Measurements from ENCODE around the gene MTTP.
"Not testable (repeated sequence)": the region's sequence is repeated elsewhere in the genome, so short reads cannot be mapped to it uniquely, and the experiment has no call there.

Gene MTTP

GRCh38 chr4:99574530-99575324 lies at the start of gene MTTP:
MTTP (plus strand) TSS chr4:99574824; CDS start chr4:99574910, 86 bp downstream.
- no peak for DNase-seq

GRCh38 chr4:99529228-99529627 lies 45.4 kb upstream of the MTTP start:
- no peak for DNase-seq

- DNase-seq = no peak
Measured at GRCh38 chr4:99529956-99530355, 44.7 kb upstream of the MTTP start.

GRCh38 chr4:99534699-99535098 lies 39.9 kb upstream of the MTTP start:
- DNase-seq = not testable (repeated sequence)

DNA sequence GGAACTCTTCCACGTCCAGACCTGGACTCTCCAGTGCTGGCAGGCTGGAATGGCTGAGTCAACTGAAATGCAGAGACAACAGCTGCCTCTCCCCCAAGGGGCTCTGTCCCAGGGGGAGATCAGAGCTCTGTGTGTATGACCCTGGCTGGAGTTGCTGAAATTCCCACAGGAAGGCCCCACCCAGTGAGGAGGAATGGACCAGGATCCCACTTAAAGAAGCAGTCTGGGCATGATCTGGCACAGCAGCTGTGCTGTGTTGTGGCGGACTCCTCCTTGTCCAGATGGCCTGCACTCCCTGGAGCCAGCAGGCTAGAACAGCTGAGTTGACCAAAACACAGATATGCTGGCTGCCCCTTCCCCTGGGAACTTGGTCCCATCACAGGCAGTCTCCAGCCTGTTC lies 38.4 kb upstream of the MTTP start:
- DNase-seq = no peak

DNA sequence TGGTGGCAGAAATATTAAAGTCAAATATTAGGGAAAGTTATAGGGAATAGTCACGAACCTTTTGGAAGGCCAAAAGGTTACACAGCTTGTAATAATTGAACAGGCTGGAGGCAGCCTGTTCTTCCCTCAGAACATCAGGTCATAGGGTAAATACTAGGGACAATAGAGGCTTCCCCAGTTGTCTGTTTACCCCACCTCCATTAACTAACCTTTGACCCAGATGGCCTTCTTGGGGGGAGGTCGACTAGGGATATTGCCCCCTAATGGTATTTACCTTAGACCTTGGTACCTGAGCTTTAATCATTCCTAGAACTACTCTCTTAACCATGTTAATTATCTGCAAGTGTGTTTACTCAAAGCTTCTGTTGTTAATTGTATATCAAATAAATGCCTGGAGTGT lies 37.8 kb upstream of the MTTP start:
- no peak for DNase-seq

GRCh38 chr4:99537674-99538073 lies 37.0 kb upstream of the MTTP start:
- DNase-seq = no peak

DNA sequence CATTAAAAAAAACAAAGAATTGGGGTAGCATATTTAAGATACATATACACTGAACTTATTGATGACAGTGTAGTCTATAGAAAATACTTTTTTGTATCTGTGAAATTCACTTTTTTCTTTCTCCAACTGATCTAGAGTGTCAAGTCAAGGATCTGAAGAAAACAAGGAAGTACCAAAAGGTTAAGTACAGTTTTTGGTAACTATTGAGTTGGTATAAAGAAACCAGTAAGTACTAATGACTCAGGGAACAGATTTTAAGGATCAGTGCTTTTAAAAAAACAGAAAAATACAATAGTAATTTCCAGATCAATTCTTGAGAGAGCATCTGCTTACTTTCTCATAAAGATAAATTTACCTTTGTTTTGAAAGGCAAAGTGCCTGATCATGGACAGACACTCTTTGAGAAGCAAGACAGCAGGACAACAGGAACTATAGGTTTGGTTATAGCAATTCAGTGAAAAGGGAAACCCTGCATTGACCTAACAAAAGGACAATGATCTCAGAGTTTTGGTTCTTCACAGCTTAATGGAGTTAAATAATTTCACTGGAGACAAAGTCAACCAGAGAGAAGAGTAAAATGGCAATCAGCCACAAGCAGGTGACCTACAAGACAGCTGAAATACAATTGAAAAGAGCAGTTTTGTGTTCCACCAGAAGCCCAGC lies 34.2 kb upstream of the MTTP start:
- no peak for DNase-seq

- DNase-seq = no peak
Measured at GRCh38 chr4:99552872-99553271, 21.8 kb upstream of the MTTP start.

DNA sequence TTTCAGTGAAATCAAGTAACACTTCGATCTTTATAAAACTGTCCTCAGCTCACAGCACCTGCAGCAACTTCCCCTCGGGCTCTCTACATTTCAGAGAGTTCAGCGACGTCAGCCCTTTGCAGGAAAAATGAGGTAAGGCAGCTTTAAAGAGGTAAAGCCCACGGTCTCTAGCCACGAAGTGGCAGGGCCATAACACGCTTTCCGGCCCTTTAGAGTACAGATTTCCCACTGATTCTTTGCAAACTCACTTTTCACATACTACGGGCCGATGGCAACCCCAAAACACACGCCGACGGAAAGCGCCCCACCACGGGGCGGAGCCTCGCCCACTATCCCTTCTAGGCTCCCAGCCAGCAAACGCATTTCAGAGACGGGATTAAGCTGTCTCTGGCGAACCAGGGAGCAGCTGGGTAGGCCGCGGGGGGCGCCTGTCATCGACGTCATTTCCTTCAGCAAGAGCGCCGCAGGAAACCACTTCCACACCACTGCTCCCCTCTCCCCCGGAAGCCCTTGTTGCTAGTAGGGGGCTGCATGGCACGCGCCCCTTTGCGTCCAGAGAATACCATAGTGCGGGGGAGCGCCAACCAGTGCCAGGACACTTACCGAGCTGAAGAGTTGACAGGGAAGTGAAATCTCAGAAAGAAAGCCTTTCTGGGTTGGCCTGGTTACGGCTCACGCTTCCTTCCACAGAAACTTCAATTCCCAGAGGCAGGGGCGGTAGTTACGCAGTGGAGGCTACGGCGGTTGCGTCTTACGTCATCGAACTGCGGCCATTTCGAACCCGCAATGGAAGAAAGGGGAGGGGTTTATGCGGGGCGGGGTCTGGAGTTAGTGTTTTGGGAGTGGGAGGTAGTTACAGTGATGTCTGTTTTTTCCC lies 11.1 kb upstream of the MTTP start, which contains the start of gene TRMT10A:
TRMT10A (minus strand) TSS at position 730 of the 877 bp plus-strand sequence. CDS start 4,701 bp downstream, outside the sequence.
- DNase-seq = peak; percentile 77

GRCh38 chr4:99564921-99565320 lies 9.7 kb upstream of the MTTP start:
- DNase-seq = no peak

GRCh38 chr4:99571883-99572282 lies 2.7 kb upstream of the MTTP start:
- no peak for DNase-seq

DNA sequence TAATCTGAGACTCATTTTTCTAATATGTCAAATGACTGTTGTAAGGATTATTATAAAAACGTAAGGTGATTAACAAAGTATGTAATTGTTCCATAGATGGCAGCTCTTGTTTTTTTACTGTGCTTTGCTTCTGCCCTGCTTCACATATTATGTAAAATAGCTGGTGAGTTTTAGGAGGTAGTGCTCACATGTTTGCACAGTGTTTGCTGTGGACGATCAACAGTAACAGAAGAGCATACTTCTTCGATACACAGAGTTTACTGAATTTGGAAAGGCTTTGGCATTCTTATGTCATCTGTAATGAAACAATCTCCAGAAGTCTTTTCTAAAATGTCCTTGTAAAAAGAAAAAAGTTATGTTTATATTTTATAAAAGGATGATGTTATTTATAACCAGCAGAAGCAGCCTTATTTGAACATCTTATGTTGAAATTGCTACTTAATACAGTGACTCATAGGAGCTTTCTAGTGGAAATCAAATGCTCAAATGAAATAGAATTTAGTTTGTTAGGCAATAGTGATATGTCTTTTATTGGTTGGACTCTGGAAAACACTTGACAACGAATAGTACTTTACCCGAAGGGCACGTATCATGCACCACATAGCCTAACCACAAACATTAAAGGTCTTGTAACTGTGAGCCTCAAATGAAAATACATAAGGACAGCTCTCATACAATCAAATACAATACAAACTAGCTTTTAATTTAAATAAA lies 1.9 kb upstream of the MTTP start:
- no peak for DNase-seq

DNA sequence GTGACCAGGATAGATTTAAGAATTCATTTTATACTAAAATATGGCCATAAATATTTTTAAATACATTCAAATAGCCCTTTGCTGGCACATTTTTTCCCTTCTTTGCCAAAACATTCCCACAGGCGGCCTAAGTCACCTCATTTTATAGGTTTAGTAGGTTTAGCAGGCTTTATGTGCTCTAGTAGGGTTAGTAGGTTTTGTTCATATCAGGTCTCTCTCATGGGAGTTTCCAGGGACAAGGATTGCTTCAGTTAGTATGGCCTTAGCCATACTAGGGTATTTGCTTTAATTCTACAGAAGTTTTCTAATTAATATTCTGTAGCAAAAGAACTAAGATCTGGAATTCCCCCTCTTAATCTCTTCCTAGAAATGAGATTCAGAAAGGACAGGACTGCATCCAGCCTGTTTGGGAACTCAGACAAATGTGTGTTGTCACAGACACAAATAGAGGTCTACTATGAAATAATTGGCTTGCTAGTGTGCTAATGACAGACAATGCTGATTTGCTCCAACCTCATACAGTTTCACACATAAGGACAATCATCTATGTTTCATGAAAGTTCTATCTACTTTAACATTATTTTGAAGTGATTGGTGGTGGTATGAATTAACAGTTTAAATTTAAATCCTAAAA lies 772 bp upstream of the MTTP start:
- DNase-seq = no peak

GRCh38 chr4:99578714-99579113 lies 4.1 kb downstream of the MTTP start:
- DNase-seq = no peak

DNA sequence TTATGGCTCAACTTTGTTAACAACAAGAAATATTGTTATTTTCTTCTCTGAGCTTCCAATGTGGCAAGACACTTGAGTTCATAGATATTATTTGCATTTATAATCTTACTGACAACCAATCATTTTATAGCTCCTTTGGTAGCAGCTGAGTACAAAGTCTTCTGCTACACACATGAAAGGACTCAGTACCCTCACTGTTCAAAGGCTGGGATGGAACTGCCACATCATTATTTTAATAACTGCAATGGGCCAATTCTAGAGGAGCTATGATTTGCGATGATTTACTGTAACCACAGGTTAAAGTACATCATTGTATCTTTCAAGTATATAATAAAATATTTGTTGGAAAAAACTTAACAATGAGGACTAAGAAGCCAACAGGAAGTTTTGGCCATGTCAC lies 10.9 kb downstream of the MTTP start:
- DNase-seq = no peak

- DNase-seq = no peak
Measured at GRCh38 chr4:99586322-99586721, 11.7 kb downstream of the MTTP start.

DNA sequence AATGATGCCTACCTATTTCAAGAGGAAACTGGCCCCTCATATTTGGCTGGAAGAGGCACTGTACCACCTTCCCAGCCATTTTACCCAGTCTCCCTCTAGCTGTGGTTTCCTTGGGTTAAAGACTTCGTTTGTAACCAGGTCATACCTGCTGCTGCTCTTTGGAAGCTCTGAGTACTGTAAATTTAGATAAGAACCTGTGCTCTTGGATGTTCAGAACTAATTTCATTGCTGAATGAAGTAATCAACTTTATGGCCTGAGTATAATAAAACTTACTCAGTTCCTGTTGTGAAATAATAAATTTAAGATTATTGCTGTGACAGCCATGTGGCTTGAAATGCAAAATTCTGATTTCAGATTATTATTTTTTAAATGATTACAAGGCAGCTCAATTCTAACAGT lies 12.2 kb downstream of the MTTP start:
- DNase-seq = no peak

GRCh38 chr4:99587309-99587708 lies 12.7 kb downstream of the MTTP start:
- no peak for DNase-seq

GRCh38 chr4:99587803-99588202 lies 13.2 kb downstream of the MTTP start:
- DNase-seq = no peak

DNA sequence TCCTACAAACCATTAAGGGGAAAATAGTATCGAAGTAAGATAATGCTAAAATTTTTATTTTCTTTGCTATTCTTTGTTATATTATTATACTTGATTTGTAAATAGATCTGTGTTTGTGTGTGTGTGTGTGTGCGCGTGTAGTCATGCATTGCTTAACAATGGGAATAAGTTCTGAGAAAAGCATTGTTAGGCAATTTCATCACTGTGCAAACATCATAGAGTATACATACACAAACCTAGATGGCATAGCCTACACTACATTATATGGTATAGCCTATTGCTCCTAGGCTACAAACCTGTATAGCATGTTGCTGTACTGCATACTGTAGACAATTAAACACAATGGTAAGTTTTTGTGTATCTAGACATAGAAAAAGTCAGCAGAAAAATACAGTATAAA lies 17.1 kb downstream of the MTTP start:
- no peak for DNase-seq
